CD4-positive, alpha-beta T cell treated with Interleukin-4 for 4 hours (primary cell): ENCODE measurements around the gene KRTAP2-3.
"Not testable (repeated sequence)": the region's sequence is repeated elsewhere in the genome, so short reads cannot be mapped to it uniquely, and the experiment has no call there.

Experiments used
- DNase-seq: peaks from one replicate; pipeline ENCODE4 v3.0.0-alpha.2; 2020

The KRTAP2-3 gene

DNA sequence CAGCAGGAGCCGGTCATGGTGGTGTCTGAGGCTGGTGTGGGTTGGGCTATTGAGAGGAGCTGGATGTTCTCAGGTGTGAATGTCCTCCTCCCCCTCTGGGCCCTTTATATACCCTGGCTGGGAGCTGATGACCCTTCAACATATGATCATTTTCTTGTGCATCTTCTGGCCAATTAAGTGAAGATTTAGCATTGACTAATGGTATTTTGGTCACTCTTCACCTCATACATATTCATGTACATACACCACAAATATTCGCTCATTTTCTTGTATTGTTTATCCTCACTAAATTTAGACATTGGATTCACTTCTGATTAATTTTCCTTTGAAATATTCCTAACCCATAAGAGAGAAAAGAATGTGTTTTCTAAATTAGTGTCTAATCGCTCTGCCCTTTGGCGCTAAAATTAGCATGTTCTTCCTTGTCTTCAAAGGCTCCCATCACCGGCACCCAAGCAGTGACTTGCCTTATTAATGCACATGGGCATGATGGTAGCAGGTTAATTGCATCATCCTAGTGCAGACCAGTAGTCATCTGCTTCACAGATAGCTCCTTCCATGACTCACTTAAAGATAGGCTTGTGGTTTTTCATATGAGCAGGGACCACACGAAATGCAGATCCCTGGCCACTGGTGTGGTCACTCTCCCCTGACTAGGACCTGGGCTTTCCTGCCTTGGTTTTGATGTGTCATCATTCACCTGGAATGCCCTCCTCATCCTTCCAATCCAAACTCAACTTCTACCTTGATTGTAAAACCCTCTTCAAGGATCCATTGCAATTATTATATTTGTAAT lies 6.1 kb upstream of the KRTAP2-3 start, which contains the start of gene KRTAP2-4:
Gene KRTAP2-4 (minus strand): TSS at position 51 of the 796 bp plus-strand sequence. CDS start 34 bp downstream, at position 17.
- DNase-seq, result no peak

DNA sequence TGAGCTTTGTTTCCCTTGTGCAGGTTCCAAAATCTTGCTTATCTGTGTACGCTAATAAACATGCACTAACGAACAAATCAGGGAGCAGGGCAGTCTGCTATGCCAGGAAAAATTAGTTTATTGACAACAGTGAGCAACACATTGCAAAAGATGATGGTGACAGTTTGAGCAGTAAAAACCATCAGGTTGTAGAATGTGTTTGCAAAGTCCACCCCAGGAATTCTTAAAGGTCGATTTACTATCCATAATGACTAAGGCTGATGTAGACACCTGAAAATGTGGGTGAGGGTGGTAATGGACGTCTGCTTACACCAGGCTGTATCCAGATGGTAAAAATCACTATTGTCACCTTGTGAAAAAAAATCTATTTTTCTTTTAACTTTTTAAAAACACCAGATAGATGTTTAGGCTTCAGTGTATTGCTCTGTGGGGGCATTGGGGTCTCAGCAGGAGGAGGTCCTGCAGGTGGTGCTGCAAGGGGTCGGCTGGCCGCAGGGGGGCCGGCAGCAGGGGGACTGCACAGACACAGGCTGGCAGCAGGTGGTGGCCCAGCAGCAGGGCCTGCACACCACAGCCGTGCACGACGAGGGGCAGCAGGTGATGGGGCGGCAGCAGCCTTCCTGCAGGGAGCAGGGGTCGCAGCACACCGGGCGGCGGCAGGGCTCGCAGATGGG lies 5.2 kb upstream of the KRTAP2-3 start:
- not testable (repeated sequence) for DNase-seq

- DNase-seq, result no peak
These were observed 4.4 kb upstream of the KRTAP2-3 start for GRCh38 chr17:41064301-41064700.

GRCh38 chr17:41063449-41063848 lies 3.5 kb upstream of the KRTAP2-3 start:
- DNase-seq, result no peak

GRCh38 chr17:41061964-41062363 lies 2.0 kb upstream of the KRTAP2-3 start:
- no peak for DNase-seq

DNA sequence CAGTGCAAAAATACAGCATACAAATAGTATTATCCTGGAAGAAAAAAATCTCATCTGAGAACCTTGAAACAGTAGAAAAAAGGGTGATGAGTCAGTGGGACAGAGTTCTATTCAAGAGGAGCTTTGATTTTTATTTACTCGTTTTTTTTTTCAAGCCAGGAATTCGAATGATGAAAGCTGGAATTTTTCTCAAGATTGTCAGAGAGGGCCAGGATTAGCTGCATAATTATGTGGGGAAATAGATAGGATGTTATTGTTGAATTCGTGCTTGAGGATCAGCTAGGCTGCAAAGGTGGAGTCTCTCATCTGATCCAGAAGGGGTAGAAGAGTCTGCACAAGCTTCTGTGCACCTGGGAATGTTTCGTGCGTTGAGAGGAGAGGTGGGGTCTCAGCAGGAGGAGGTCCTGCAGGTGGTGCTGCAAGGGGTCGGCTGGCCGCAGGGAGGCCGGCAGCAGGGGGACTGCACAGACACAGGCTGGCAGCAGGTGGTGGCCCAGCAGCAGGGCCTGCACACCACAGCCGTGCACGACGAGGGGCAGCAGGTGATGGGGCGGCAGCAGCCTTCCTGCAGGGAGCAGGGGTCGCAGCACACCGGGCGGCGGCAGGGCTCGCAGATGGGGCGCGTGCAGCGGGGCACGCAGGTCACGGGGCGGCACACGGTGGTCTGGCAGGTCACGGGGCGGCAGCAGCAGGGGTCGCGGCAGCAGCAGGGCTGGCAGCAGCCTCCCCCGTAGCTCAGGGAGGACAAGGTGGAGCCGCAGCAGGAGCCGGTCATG lies 450 bp downstream of the KRTAP2-3 start:
- not testable (repeated sequence) for DNase-seq

DNA sequence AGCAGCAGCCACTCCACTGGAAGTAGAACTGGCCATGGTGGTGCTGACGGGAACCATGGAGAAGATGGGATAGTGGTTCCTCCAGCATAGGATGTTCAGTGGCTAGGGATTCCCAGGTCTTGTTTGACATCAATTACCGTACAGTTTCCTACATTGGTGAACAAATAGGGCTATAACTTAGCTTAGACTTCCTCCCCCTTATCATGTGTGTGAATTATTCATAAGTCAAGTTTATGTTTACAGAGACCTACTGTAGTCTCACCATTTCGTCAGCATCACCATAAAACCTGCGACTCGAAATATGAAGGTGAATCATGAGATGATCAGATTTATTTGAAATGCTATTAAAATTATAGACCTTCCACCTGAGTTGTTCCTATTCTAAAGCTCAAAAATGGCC lies 1.2 kb downstream of the KRTAP2-3 start:
- DNase-seq, result no peak

GRCh38 chr17:41057547-41057946 lies 2.4 kb downstream of the KRTAP2-3 start:
- no peak for DNase-seq

- DNase-seq, result not testable (repeated sequence)
These were observed 4.8 kb downstream of the KRTAP2-3 start, which contains the start of gene KRTAP2-2 for GRCh38 chr17:41055130-41055529. TSS of gene KRTAP2-2 (minus strand) at chr17:41055230. CDS start at chr17:41055211, 19 bp downstream.

DNA sequence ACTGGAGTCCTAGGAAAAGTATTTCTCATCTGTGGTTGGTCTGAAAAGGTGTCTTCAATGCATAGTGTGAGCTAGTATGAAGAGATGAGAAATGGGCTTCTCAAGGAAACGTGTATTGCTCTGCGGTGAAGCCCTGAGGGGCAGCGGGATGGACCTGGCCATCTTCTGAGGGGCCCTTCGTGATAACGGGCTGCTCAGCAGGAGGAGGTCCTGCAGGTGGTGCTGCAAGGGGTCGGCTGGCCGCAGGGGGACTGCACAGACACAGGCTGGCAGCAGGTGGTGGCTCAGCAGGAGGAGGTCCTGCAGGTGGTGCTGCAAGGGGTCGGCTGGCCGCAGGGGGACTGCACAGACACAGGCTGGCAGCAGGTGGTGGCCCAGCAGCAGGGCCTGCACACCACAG lies 5.4 kb downstream of the KRTAP2-3 start:
- DNase-seq, result not testable (repeated sequence)

- DNase-seq, result no peak
These were observed 5.9 kb downstream of the KRTAP2-3 start for GRCh38 chr17:41054025-41054424.

DNA sequence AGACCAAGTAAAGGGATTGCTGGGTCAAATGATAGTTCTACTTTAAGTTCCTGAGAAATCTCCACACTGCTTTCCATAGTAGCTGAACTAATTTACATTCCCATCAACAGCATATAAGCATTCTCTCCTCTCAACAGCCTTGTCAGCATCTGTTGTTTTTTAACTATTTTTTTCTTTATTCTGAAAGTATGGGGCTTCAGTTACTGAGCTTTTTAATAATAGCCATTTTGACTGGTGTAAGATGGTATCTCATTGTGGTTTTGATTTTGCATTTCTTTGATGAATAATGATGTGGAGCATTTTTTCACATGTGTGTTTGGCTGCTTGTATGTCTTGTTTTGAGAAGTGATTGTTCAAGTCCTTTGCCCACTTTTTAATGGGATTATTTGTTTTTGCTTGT lies 7.3 kb downstream of the KRTAP2-3 start:
- no peak for DNase-seq

DNA sequence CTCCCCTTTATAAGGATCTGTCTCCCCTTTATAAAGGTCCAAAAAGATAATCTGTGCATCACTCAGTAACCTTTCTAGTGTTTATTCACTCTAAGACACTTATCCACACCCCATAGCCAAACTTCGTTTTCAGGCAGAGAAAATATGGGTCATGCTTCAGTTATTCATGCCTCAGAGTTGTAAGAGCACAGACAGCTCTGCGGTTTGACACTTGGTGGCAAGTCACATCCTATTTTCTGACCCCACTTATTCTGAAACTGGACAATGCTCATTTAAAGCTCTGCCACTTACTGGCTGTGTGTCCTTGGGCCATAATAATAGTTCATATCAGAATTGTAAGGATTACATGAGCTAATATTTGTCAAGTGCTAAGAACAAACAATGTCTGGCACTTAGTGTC lies 10.8 kb downstream of the KRTAP2-3 start:
- DNase-seq, result no peak

GRCh38 chr17:41048441-41048840 lies 11.5 kb downstream of the KRTAP2-3 start:
- no peak for DNase-seq

DNA sequence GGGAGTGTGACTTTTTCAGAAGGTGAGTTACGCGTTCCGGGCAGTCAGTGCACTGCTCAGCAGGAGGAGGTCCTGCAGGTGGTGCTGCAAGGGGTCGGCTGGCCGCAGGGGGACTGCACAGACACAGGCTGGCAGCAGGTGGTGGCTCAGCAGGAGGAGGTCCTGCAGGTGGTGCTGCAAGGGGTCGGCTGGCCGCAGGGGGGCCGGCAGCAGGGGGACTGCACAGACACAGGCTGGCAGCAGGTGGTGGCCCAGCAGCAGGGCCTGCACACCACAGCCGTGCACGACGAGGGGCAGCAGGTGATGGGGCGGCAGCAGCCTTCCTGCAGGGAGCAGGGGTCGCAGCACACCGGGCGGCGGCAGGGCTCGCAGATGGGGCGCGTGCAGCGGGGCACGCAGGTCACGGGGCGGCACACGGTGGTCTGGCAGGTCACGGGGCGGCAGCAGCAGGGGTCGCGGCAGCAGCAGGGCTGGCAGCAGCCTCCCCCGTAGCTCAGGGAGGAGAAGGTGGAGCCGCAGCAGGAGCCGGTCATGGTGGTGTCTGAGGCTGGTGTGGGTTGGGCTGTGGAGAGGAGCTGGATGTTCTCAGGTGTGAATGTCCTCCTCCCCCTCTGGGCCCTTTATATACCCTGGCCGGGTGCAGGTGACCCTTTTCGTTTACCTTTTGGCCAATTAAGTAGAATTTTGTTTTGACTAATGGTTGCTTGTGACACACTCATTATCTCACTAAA lies 13.0 kb downstream of the KRTAP2-3 start, which contains the start of gene KRTAP2-1:
Gene KRTAP2-1 (minus strand): TSS at position 582 of the 731 bp plus-strand sequence. CDS start 49 bp downstream, at position 533.
- not testable (repeated sequence) for DNase-seq

DNA sequence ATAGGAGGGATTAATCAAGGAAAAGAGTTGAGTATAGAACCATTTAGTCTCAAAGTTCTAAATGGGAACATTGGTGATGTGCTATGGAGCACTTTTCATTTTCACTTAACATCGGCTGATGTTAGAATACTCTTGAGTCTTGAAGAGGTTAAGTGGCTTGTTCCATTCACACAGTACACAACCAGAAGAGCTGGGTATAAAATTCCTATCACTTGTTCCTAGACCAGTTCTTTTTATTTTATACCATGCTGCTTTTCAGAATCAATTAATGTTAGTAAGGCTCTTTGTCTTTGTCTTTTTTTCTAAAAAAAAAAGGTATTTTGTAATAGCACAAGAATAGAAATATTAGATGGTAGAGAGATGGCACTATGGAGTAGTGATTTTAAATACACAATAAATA lies 17.0 kb downstream of the KRTAP2-3 start:
- no peak for DNase-seq

DNA sequence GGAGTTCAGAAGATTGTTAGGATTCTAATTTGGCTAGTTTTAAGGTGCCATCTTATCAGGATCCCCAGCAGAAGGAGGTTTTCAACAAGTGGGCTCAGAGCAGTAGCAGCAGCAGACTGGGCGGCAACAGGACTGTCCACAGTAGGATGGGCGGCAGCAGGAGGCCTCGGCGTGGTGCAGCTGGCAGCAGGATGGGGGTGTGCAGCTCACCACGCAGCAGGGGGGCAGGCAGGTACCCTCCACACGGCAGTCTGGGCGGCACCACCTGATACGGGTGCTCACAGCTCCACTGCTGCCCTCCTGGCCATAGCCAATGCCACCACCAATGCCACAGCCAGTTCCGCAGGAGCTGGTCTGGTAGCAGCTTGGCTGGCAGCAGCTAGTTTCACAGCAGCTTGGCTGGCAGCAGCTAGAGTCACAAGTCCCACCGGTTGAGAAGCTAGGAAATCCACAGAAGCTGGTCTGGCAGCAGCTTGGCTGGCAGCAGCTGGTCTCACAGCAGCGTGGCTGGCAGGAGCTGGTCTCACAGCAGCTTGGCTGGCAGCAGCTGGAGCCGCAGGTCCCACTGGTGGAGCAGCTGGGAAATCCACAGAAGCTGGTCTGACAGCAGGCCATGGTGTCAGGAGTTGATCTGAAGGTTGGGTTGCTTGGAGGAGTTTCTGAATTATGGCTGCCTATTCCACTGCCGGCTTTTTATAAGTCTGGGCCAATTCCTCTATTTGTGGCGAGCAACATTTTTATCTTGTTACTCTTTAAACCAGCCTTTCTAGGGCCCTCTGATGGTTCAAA lies 18.9 kb downstream of the KRTAP2-3 start, which contains the start of gene KRTAP1-1:
Gene KRTAP1-1 (minus strand): TSS at position 668 of the 789 bp plus-strand sequence. CDS start 53 bp downstream, at position 615.
- DNase-seq, result not testable (repeated sequence)

DNA sequence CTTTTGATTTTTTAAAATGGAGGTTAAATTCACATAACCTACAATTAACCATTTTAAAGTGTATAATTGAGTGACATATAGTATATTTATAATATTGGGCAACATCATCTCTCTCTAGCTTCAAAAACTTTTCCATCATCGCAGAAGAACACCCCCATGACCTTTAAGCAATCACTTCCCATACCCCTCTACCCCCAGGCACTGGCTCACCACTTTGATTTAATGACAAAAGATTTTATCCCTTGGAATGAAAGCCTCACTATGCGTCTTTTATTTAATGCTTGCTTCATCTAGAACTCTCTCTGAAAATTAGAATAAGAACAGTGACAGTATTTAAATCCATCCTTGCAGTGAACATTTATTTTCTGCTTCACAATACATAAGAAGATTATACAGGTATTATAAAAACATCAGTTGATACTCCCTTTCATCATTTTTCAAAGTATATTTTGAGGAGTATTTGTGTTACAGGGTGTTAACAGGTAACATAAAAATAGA lies 22.0 kb downstream of the KRTAP2-3 start:
- DNase-seq, result no peak

GRCh38 chr17:41034346-41034935 lies 25.5 kb downstream of the KRTAP2-3 start, which contains the start of gene KRTAP1-3:
TSS of gene KRTAP1-3 (minus strand) at chr17:41034874. CDS start at chr17:41034821, 53 bp downstream.
- not testable (repeated sequence) for DNase-seq

DNA sequence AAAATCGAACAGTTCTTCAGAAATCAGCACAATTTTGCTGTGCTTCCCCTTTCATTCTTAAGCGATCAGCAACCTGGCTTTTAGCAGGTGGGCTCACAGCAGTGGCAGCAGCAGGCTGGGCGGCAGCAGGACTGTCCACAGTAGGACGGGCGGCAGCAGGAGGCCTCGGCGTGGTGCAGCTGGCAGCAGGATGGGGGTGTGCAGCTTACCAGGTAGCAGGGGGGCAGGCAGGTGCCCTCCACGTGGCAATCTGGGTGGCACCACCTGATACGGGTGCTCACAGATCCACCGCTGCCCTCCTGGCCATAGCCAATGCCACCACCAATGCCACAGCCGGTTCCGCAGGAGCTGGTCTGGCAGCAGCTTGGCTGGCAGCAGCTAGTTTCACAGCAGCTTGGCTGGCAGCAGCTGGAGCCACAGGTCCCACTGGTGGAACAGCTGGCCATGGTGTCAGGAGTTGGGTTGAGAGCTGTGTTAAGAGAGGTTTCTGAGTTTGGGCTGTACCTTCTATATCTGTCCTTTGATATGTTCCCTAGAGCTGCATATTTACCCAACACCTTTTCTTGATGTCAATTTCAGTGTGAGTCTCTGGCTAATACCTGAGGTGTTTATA lies 30.2 kb downstream of the KRTAP2-3 start, which contains the start of gene KRTAP1-4:
Gene KRTAP1-4 (minus strand): TSS at position 563 of the 613 bp plus-strand sequence. CDS start 117 bp downstream, at position 446.
- DNase-seq, result no peak
